Left lung (tissue), 10 donors: ENCODE data around the gene PPP2R2C. TPM values are rescaled to one million over a fixed set of nuclear protein-coding genes. Genes with fewer than 3 reads are reported as not detected.

Experiments
- ATAC-seq: fragments of 200-7000 bp; cut with Tn5 transposase; one replicate; pipeline ENCODE4 v1.9.1; 2020; ENCODE audit warnings: moderate library complexity
- DNase-seq, 4 donors: peaks; one replicate each; pipeline ENCODE4 v3.0.0-alpha.2; 2013 to 2020
- H3K27ac ChIP-seq, 2 donors: fragments of 200-600 bp; sonication (generic) in 1 of 2; one replicate each; pipeline versions ENCODE4 v1.5.0 to v1.8.0; 2020 to 2021
- H3K27me3 ChIP-seq, 2 donors: fragments of 200-600 bp; sonication (generic) in 1 of 2; one replicate each; pipeline versions ENCODE4 v1.5.0 to v1.8.0; 2020 to 2021
- H3K36me3 ChIP-seq, 2 donors: fragments of 200-600 bp; sonication (generic) in 1 of 2; one replicate each; pipeline versions ENCODE4 v1.5.0 to v1.8.0; 2020 to 2021
- H3K4me1 ChIP-seq, 2 donors: fragments of 200-600 bp; one replicate each; pipeline ENCODE4 v1.8.0; 2021
- H3K4me3 ChIP-seq, 2 donors: fragments of 200-600 bp; sonication (generic) in 1 of 2; one replicate each; pipeline versions ENCODE4 v1.5.0 to v1.8.0; 2020 to 2021; ENCODE audit warnings: mild to moderate bottlenecking in 1 of 2
- H3K9me3 ChIP-seq, 2 donors: fragments of 200-600 bp; sonication (generic) in 1 of 2; one replicate each; pipeline versions ENCODE4 v1.5.0 to v1.8.0; 2020 to 2021
- CTCF ChIP-seq, 2 donors: fragments of 200-600 bp; sonication (generic) in 1 of 2; IDR thresholded peaks; one replicate each; pipeline versions ENCODE4 v1.5.0 to v1.8.0; 2021; ENCODE audit warnings: antibody characterized with exemption in 2 of 2
- intact Hi-C, 2 donors: fragments of 100-400 bp; cut with DNase I; formaldehyde crosslinking; loops; one replicate each; pipeline versions ENCODE4 v1.11.2 to v1.14.2; 2022
- polyA plus RNA-seq, 6 donors: library from polyadenylated mRNA; unstranded; fragments of 120-200 nt; gene quantifications; one replicate each; pipeline ENCODE4 v1.2.1, GENCODE V29; 2013; ENCODE audit not compliant: insufficient read length in 6 of 6
- total RNA-seq, 2 donors: library from RNA; stranded (reverse); fragmentation: NEBNext Ultra II Directional; extraction: Animal tissue kit (Norgen Biotek cat#: 25700); gene quantifications; one replicate each; pipeline ENCODE4 v1.2.1, GENCODE V29; 2021
- donor health status: DM: no; HTN: yes; CAD: no.
- donor health status: DM: no; HTN: no; CAD: no.

Gene PPP2R2C
- total and polyA plus RNA-seq, 8 donors: 0.29 to 0.50 (median 0.43) TPM; not detected in 1

GRCh38 chr4:6416518-6417286, 55.7 kb downstream of the PPP2R2C start:
- Histone ChIP-seq H3K27ac (no peak overlapping the region), H3K4me3 (no peak overlapping the region), H3K4me1 (no peaks in the 10 kb centered on the region), H3K27me3 (peaks cover 0 to 41% of the 10 kb centered on the region in 2 donors), H3K36me3 (no peaks in the 10 kb centered on the region), H3K9me3 (no peaks in the 10 kb centered on the region)
- TF ChIP-seq CTCF (IDR thresholded peaks at IDR 0.05): no peak
- intact Hi-C loops: no loop called here
- ATAC-seq (no peak), DNase-seq (peak in 1 of 4 donors; percentile 51)

GRCh38 chr4:6415031-6415705, 57.2 kb downstream of the PPP2R2C start:
- no peak for TF ChIP-seq CTCF (IDR thresholded peaks at IDR 0.05)
- H3K4me3 ChIP-seq: no peak overlapping the region
- H3K9me3 ChIP-seq: no peaks in the 10 kb centered on the region
- intact Hi-C loops: no loop called here
- no peak overlapping the region for H3K27ac ChIP-seq
- peak in 1 of 4 donors; percentile 37 for DNase-seq
- no peaks in the 10 kb centered on the region for H3K36me3 ChIP-seq
- no peaks in the 10 kb centered on the region for H3K4me1 ChIP-seq
- ATAC-seq: no peak
- peaks cover 0 to 41% of the 10 kb centered on the region in 2 donors for H3K27me3 ChIP-seq

GRCh38 chr4:6414578-6414977, 57.8 kb downstream of the PPP2R2C start:
- no peaks in the 10 kb centered on the region for H3K9me3 ChIP-seq
- no peaks in the 10 kb centered on the region for H3K36me3 ChIP-seq
- no peak overlapping the region for H3K27ac ChIP-seq
- no peaks in the 10 kb centered on the region for H3K4me1 ChIP-seq
- peaks cover 0 to 41% of the 10 kb centered on the region in 2 donors for H3K27me3 ChIP-seq
- H3K4me3 ChIP-seq: no peak overlapping the region
- intact Hi-C loops: no loop called here
- ATAC-seq (no peak), DNase-seq (no peak)
- no peak for TF ChIP-seq CTCF (IDR thresholded peaks at IDR 0.05)

GRCh38 chr4:6410664-6411063, 61.8 kb downstream of the PPP2R2C start:
- intact Hi-C loops: no loop called here
- TF ChIP-seq CTCF (IDR thresholded peaks at IDR 0.05): no peak
- DNase-seq (no peak), ATAC-seq (no peak)
- Histone ChIP-seq H3K27me3 (peaks cover 0 to 30% of the 10 kb centered on the region in 2 donors), H3K27ac (no peak overlapping the region), H3K4me1 (no peaks in the 10 kb centered on the region), H3K36me3 (no peaks in the 10 kb centered on the region), H3K9me3 (no peaks in the 10 kb centered on the region), H3K4me3 (no peak overlapping the region)

- Histone ChIP-seq H3K36me3 (no peaks in the 10 kb centered on the region), H3K9me3 (no peaks in the 10 kb centered on the region), H3K4me1 (no peaks in the 10 kb centered on the region), H3K27ac (no peak overlapping the region), H3K27me3 (peaks cover 0 to 30% of the 10 kb centered on the region in 2 donors), H3K4me3 (no peak overlapping the region)
- DNase-seq (no peak), ATAC-seq (no peak)
- no peak for TF ChIP-seq CTCF (IDR thresholded peaks at IDR 0.05)
- intact Hi-C loops: no loop called here
Observed at GRCh38 chr4:6410068-6410467, 62.3 kb downstream of the PPP2R2C start.
